Parathyroid adenoma (tissue), 2 donors: ENCODE results near the gene TNRC6C.

ENCODE experiments used
- H2AFZ ChIP-seq: fragments of 300-600 bp; sonication (generic); one replicate; pipeline ENCODE4 v1.7.0; 2017; ENCODE audit warnings: antibody characterized with exemption, mild to moderate bottlenecking
- H3K27ac ChIP-seq: fragments of 300-600 bp; sonication (generic); one replicate; pipeline ENCODE4 v1.7.0; 2017
- H3K27me3 ChIP-seq: fragments of 300-600 bp; sonication (generic); one replicate; pipeline ENCODE4 v1.7.0; 2017; ENCODE audit warnings: low read length; ENCODE audit not compliant: control insufficient read depth, insufficient read depth
- H3K36me3 ChIP-seq: fragments of 300-600 bp; sonication (generic); one replicate; pipeline ENCODE4 v1.7.0; 2017; ENCODE audit warnings: low read length; ENCODE audit not compliant: control insufficient read depth, insufficient read depth
- H3K4me1 ChIP-seq: fragments of 300-600 bp; sonication (generic); one replicate; pipeline ENCODE4 v1.7.0; 2017; ENCODE audit warnings: control low read depth
- H3K4me2 ChIP-seq: fragments of 300-600 bp; sonication (generic); one replicate; pipeline ENCODE4 v1.7.0; 2017; ENCODE audit warnings: low read length
- H3K4me3 ChIP-seq: fragments of 300-600 bp; sonication (generic); one replicate; pipeline ENCODE4 v1.7.0; 2017; ENCODE audit warnings: low read depth, low read length
- H3K79me2 ChIP-seq: fragments of 300-600 bp; sonication (generic); one replicate; pipeline ENCODE4 v1.7.0; 2017; ENCODE audit warnings: control low read depth
- H3K9ac ChIP-seq: fragments of 300-600 bp; sonication (generic); one replicate; pipeline ENCODE4 v1.7.0; 2017; ENCODE audit warnings: mild to moderate bottlenecking
- H3K9me3 ChIP-seq: fragments of 300-600 bp; sonication (generic); one replicate; pipeline ENCODE4 v1.7.0; 2017; ENCODE audit warnings: low read length; ENCODE audit not compliant: control insufficient read depth
- TF ChIP-seq, protein P1 (sequence below): fragments of 300-600 bp; sonication (generic); IDR thresholded peaks from one replicate; pipeline ENCODE4 v1.7.0; 2017; ENCODE audit warnings: antibody characterized with exemption, mild to moderate bottlenecking
- donor health status: primary hyperparathyroidism.

TNRC6C gene

GRCh38 chr17:78007647-78008046 is 49.1 kb downstream of the TNRC6C start:
- Histone ChIP-seq H3K4me2 (no peak overlapping the region), H3K9me3 (no peaks in the 10 kb centered on the region), H3K4me3 (no peak overlapping the region), H3K9ac (no peak overlapping the region), H3K4me1 (no peaks in the 10 kb centered on the region), H3K79me2 (peaks cover 1% of the 10 kb centered on the region), H3K36me3 (no peaks in the 10 kb centered on the region), H2AFZ (no peak overlapping the region), H3K27ac (no peak overlapping the region), H3K27me3 (no peaks in the 10 kb centered on the region)
- TF ChIP-seq, protein P1, sequence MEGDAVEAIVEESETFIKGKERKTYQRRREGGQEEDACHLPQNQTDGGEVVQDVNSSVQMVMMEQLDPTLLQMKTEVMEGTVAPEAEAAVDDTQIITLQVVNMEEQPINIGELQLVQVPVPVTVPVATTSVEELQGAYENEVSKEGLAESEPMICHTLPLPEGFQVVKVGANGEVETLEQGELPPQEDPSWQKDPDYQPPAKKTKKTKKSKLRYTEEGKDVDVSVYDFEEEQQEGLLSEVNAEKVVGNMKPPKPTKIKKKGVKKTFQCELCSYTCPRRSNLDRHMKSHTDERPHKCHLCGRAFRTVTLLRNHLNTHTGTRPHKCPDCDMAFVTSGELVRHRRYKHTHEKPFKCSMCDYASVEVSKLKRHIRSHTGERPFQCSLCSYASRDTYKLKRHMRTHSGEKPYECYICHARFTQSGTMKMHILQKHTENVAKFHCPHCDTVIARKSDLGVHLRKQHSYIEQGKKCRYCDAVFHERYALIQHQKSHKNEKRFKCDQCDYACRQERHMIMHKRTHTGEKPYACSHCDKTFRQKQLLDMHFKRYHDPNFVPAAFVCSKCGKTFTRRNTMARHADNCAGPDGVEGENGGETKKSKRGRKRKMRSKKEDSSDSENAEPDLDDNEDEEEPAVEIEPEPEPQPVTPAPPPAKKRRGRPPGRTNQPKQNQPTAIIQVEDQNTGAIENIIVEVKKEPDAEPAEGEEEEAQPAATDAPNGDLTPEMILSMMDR, result no peak

- no peaks in the 10 kb centered on the region for H3K9me3 ChIP-seq
- H3K79me2 ChIP-seq, result no peaks in the 10 kb centered on the region
- no peak overlapping the region for H2AFZ ChIP-seq
- H3K4me2 ChIP-seq, result no peak overlapping the region
- H3K36me3 ChIP-seq, result no peaks in the 10 kb centered on the region
- no peak overlapping the region for H3K4me3 ChIP-seq
- no peaks in the 10 kb centered on the region for H3K27me3 ChIP-seq
- H3K9ac ChIP-seq, result no peak overlapping the region
- no peaks in the 10 kb centered on the region for H3K4me1 ChIP-seq
- H3K27ac ChIP-seq, result no peak overlapping the region
- TF ChIP-seq, protein P1, result no peak
Observed at GRCh38 chr17:78010759-78011158, 52.3 kb downstream of the TNRC6C start.

DNA sequence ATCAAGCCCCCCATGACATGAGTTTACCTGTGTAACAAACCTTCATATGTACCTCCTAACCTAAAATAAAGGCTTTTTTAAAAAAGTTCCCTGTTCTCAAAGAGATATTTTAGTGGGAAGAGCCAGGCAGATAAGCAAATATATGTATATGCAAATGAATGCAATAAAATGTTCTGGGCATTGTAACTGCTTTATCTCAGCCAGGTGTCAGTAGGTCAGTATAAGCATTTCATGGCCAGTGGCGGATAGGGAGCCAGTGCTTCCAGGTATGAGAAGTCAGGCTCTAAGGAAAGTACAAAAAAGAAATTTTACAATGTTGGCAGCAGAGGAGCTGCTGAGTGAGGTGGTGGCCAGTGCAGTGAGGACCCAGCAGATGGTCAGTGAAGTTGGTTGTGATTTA is 53.9 kb downstream of the TNRC6C start:
- Histone ChIP-seq H3K9ac (no peak overlapping the region), H3K4me2 (no peak overlapping the region), H3K79me2 (no peaks in the 10 kb centered on the region), H3K9me3 (no peaks in the 10 kb centered on the region), H3K27me3 (no peaks in the 10 kb centered on the region), H2AFZ (no peak overlapping the region), H3K36me3 (no peaks in the 10 kb centered on the region), H3K27ac (no peak overlapping the region), H3K4me1 (no peaks in the 10 kb centered on the region), H3K4me3 (no peak overlapping the region)
- TF ChIP-seq, protein P1, result no peak

DNA sequence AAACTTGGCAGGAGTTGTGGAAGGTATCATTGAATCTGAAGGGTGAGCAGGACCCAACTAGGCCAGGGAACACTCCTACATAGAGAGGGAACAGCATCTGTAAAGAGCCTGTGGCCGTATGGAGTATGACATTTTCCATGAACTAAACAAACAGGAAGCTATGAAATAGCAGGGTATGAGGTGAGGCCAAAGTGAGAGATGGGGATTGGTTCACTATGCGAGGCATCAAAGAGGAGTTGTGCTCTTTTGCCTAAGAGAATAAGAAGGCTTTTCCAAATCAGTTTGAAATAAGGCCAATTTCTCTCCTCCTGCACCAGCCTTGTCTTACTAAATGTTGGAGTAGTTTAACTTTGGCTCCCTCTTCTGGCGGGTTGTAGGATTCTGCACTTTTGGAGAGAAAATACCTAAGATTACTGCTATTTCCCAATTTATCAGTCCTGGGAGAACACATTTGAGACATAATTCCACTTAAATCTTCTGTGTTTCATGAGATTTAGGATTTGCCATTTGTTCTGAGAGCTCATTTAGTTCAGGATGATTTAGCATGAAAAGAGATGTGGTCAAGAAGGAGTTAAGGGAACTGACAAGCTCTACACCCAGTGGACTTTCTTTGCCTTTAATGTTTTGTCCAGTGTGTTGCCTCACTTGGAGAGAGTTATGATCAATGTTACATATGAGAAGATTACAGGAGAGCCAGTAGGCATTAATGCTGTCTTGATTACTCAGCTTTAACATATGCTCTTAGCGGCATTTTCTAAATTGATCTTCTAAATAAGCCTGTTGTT is 55.4 kb downstream of the TNRC6C start:
- Histone ChIP-seq H3K4me2 (no peak overlapping the region), H3K79me2 (no peaks in the 10 kb centered on the region), H3K27me3 (no peaks in the 10 kb centered on the region), H3K9me3 (no peaks in the 10 kb centered on the region), H3K9ac (no peak overlapping the region), H3K4me3 (no peak overlapping the region), H2AFZ (no peak overlapping the region), H3K36me3 (no peaks in the 10 kb centered on the region), H3K4me1 (no peaks in the 10 kb centered on the region), H3K27ac (no peak overlapping the region)
- TF ChIP-seq, protein P1, result peak; percentile 86

- no peaks in the 10 kb centered on the region for H3K9me3 ChIP-seq
- no peak overlapping the region for H2AFZ ChIP-seq
- no peaks in the 10 kb centered on the region for H3K36me3 ChIP-seq
- no peak overlapping the region for H3K27ac ChIP-seq
- TF ChIP-seq, protein P1, result no peak
- H3K9ac ChIP-seq, result no peak overlapping the region
- H3K79me2 ChIP-seq, result no peaks in the 10 kb centered on the region
- H3K4me2 ChIP-seq, result no peak overlapping the region
- no peaks in the 10 kb centered on the region for H3K27me3 ChIP-seq
- H3K4me1 ChIP-seq, result no peaks in the 10 kb centered on the region
- no peak overlapping the region for H3K4me3 ChIP-seq
Observed at GRCh38 chr17:78014646-78015045, 56.1 kb downstream of the TNRC6C start.
